Bronchial epithelial cell (primary cell): ENCODE results near the gene LYZL1. TPM values are rescaled to one million over a fixed set of nuclear protein-coding genes. Genes with fewer than 3 reads are reported as not detected.
"Not testable (repeated sequence)": the region's sequence is repeated elsewhere in the genome, so short reads cannot be mapped to it uniquely, and the experiment has no call there.

ENCODE experiments used
- DNase-seq: peaks from one replicate; pipeline ENCODE4 v3.0.0-alpha.2; 2010; ENCODE audit warnings: low read depth
- FAIRE-seq: peaks from 2 replicates; lab custom pipeline; 2011; peaks lifted over from hg19 to GRCh38; lab: Jason Lieb, UNC
- H3K27me3 ChIP-seq: 2 replicates; pipeline ENCODE4 v1.5.1; 2011; ENCODE audit warnings: low read length; ENCODE audit not compliant: control insufficient read depth, insufficient read depth
- H3K36me3 ChIP-seq: 2 replicates; pipeline ENCODE4 v1.5.1; 2011; ENCODE audit warnings: low read length; ENCODE audit not compliant: control insufficient read depth, insufficient read depth
- H3K4me3 ChIP-seq: 2 replicates; pipeline ENCODE4 v1.5.1; 2011; ENCODE audit warnings: mild to moderate bottlenecking, low read depth, low read length, control low read depth
- total RNA-seq: library from RNA; depleted of rRNA; stranded (reverse); fragments of >200 nt; gene quantifications from 2 replicates; pipeline ENCODE4 v1.2.1, GENCODE V29; 2014
- TF ChIP-seq, protein P1 (sequence below): IDR thresholded peaks from 2 replicates; pipeline ENCODE4 v1.5.1; 2011; ENCODE audit warnings: mild to moderate bottlenecking, moderate library complexity, low read length, control low read depth, inconsistent platforms; ENCODE audit not compliant: insufficient read depth, severe bottlenecking

Gene LYZL1
- total RNA-seq, 1 donor from 2014 or later, result not detected

DNA sequence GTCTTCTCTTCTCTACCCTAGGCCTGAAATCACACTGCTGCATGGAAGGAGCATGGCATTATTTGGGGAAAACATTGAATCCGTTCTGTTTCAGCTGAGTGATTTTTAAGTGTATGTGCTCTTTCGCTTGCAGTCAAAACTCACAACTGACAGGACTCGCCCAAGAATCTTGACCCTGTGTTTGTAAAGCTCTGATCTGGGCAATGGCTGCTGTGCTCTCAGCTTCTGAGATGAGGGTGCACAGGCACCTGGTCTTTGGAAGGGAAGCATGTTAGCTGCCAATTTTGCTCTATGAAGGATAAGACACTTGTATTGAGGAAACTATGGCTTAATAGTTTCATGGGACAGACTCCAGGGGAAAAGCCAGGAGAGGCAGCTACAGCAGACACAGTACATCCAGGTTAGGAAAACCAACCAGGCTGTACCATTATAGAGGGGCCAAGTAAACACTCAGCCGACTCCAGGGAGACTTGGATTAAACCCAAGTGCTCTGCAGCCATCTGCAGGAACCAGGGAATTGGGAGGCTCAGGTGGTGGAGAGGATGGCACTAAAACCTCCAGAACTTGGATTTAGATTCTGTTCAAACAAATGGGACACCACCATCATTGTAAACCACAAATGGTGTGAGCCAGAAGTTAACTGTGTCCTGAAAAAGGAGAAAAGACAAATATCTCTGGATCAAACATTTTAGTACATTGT is 43.3 kb downstream of the LYZL1 start:
- TF ChIP-seq, protein P1, sequence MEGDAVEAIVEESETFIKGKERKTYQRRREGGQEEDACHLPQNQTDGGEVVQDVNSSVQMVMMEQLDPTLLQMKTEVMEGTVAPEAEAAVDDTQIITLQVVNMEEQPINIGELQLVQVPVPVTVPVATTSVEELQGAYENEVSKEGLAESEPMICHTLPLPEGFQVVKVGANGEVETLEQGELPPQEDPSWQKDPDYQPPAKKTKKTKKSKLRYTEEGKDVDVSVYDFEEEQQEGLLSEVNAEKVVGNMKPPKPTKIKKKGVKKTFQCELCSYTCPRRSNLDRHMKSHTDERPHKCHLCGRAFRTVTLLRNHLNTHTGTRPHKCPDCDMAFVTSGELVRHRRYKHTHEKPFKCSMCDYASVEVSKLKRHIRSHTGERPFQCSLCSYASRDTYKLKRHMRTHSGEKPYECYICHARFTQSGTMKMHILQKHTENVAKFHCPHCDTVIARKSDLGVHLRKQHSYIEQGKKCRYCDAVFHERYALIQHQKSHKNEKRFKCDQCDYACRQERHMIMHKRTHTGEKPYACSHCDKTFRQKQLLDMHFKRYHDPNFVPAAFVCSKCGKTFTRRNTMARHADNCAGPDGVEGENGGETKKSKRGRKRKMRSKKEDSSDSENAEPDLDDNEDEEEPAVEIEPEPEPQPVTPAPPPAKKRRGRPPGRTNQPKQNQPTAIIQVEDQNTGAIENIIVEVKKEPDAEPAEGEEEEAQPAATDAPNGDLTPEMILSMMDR, result no peak
- no peak for DNase-seq
- H3K36me3 ChIP-seq, result no peaks in the 10 kb centered on the region
- no peaks in the 10 kb centered on the region for H3K27me3 ChIP-seq
- FAIRE-seq, result no peak
- no peak overlapping the region for H3K4me3 ChIP-seq

DNA sequence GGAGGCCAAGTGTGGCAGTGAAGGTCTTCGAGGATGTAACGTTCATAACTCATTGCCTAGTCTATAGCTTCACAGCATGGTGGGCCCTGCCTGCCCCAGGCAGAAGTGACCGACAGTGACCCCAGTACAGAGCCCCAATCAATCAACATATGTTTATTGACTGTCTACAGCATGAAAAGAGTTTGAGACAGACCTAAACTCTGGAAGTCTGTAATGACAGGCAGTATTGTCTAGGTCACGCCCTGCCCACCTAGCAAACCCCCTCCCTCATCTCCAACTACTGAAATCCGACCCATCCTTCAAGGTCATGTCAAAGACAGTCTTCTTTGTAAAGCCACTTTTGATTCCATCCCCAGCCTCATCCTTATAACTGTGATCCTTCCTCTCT is 43.9 kb downstream of the LYZL1 start:
- TF ChIP-seq, protein P1, result no peak
- no peaks in the 10 kb centered on the region for H3K27me3 ChIP-seq
- no peak for FAIRE-seq
- H3K36me3 ChIP-seq, result no peaks in the 10 kb centered on the region
- no peak for DNase-seq
- no peak overlapping the region for H3K4me3 ChIP-seq

DNA sequence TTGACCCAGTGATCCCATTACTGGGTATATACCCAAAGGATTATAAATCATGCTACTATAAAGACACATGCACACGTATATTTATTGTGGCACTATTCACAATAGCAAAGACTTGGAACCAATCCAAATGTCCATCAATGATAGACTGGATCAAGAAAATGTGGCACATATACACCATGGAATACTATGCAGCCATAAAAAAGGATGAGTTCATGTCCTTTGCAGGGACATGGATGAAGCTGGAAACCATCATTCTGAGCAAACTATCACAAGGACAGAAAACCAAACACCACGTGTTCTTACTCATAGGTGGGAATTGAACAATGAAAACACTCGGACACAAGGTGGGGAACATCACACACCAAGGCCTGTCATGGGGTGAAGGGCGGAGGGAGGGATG is 48.7 kb downstream of the LYZL1 start:
- not testable (repeated sequence) for FAIRE-seq, H3K36me3 ChIP-seq, DNase-seq, H3K27me3 ChIP-seq, H3K4me3 ChIP-seq

DNA sequence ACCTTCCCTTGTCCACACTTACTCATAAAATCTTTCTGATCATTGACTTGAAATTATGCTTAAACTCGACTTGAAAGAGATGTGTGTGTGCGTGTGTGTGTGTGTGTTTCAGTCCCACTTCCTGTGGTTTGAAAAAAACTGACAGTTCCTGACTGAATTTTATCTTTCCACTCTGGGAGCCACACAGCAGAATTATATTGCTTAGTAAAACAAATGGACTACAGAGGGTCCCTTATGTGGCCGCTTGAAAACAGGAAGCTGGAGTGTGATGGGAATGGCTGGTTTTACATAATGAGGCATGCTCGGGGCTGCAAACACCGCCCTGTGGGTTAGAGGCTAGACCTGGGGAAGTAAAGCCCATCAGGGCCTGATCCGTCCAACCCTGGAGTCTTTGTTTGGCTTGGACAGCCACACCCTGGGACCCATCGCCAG is 54.8 kb downstream of the LYZL1 start:
- Histone ChIP-seq H3K36me3 (no peaks in the 10 kb centered on the region), H3K4me3 (no peak overlapping the region), H3K27me3 (no peaks in the 10 kb centered on the region)
- FAIRE-seq (no peak), DNase-seq (no peak)
- TF ChIP-seq, protein P1, result no peak

DNA sequence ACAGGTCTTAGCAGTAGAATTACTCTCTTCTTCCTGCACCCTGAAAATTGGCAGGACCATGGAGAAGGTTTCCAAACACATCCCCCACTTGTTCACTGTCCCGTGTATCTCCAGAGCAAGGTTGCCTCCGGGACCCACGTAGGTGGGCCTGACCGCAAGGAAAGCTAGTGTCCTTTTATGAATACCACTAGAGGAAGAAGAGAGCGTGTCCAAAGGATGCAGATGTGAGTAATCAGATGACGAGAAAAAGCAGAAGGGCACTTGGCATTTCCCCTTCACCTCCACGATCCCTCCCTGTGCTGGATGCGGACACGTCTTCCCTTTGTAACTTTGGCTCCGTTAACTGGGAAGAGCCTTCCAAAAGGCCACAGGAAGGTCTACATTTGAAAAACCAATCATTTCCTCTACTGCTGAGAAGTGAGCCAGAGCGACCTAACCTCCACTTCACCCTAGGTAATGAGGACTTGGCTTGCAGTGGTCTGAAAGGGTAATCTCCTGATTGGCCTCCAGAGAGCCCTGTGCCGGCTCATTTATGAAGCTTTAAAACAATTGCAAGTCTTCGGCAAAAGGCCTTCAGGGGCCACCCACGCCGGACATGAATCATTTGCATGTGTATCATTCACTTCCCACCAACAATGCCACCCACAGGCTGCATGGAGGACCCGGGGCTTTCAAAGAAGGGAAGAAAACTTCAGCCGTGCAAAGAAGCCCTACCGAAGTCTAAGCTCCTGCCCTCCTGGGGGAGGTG is 55.4 kb downstream of the LYZL1 start:
- no peaks in the 10 kb centered on the region for H3K27me3 ChIP-seq
- H3K4me3 ChIP-seq, result no peak overlapping the region
- no peaks in the 10 kb centered on the region for H3K36me3 ChIP-seq
- DNase-seq (no peak), FAIRE-seq (peak; percentile 66)
- TF ChIP-seq, protein P1, result no peak

DNA sequence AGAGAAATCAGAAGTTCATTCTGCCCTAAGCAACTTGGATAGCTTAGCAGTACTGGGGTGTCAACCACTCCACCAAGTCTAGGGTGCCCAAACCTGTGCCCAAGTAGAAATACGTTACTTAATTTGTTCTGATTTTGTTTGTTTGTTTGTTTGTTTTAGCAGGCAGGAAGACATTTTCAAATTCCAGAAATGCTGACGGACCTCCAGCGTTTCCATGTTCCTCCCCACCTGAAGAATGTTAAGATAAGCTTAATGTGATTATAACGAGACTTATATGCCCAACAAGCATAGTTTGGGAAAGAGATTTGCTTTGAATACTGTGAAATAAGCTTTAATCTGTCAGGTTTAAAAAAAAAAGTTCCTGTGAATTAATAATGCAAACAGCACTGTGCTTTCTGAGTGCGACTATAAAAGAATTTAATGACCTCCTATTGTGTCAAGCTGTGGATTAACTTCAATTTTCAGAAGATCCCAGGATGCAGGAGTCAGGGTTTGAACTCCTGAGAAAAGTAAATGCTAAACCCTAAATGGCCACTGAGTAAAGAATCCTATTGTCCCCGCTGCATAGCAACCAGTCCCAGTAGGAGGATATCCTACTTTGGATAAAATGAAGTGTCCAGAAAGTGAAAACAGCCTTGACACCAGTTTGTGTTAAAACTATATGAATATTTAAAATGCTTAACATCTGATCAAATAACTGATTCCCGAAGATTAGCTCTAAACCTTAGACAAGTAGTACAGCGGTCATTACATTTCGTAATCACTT is 56.5 kb downstream of the LYZL1 start:
- TF ChIP-seq, protein P1, result no peak
- DNase-seq (no peak), FAIRE-seq (no peak)
- Histone ChIP-seq H3K36me3 (no peaks in the 10 kb centered on the region), H3K4me3 (no peak overlapping the region), H3K27me3 (no peaks in the 10 kb centered on the region)
